Occipital lobe (tissue), 2 donors: ENCODE measurements around the gene CES3. TPM values are rescaled to one million over a fixed set of nuclear protein-coding genes. Genes with fewer than 3 reads are reported as not detected.

ENCODE experiments used
- DNase-seq: peaks from one replicate; lab custom pipeline; 2025; lab: John Stamatoyannopoulos, UW
- total RNA-seq: library from RNA; depleted of rRNA; stranded (reverse); fragments of >200 nt; gene quantifications from one replicate; pipeline ENCODE4 v1.2.3, GENCODE V29; 2014

CES3 gene
- total RNA-seq, result 0.78 TPM

- DNase-seq, result no peak
Measured at GRCh38 chr16:66961065-66961744, at the start of gene CES3. Gene CES3 (plus strand): TSS chr16:66961266. CDS start chr16:66961308, 42 bp downstream.

GRCh38 chr16:66911801-66912200 is 49.3 kb upstream of the CES3 start:
- no peak for DNase-seq

GRCh38 chr16:66913081-66913480 is 48.0 kb upstream of the CES3 start:
- DNase-seq, result no peak

- no peak for DNase-seq
Measured at GRCh38 chr16:66913711-66914110, 47.4 kb upstream of the CES3 start.

- no peak for DNase-seq
Measured at GRCh38 chr16:66914541-66914940, 46.5 kb upstream of the CES3 start.

- no peak for DNase-seq
Measured at GRCh38 chr16:66915041-66915440, 46.0 kb upstream of the CES3 start.

GRCh38 chr16:66916518-66916917 is 44.5 kb upstream of the CES3 start:
- DNase-seq, result no peak

- DNase-seq, result no peak
Measured at GRCh38 chr16:66917741-66918140, 43.3 kb upstream of the CES3 start.

GRCh38 chr16:66918355-66918754 is 42.7 kb upstream of the CES3 start:
- DNase-seq, result no peak

GRCh38 chr16:66918803-66919568 is 42.1 kb upstream of the CES3 start, which contains the start of gene CDH16:
Gene CDH16 (minus strand): TSS chr16:66918885. CDS start chr16:66918065, 820 bp downstream.
- DNase-seq, result no peak

- no peak for DNase-seq
Measured at GRCh38 chr16:66919569-66920298, 41.3 kb upstream of the CES3 start.

GRCh38 chr16:66920299-66920590 is 40.8 kb upstream of the CES3 start:
- DNase-seq, result no peak

GRCh38 chr16:66920924-66921680 is 40.0 kb upstream of the CES3 start:
- DNase-seq, result no peak

- DNase-seq, result no peak
Measured at GRCh38 chr16:66921729-66922450, 39.2 kb upstream of the CES3 start.

GRCh38 chr16:66923247-66923731 is 37.8 kb upstream of the CES3 start:
- DNase-seq, result no peak

GRCh38 chr16:66923866-66924265 is 37.2 kb upstream of the CES3 start:
- no peak for DNase-seq

- no peak for DNase-seq
Measured at GRCh38 chr16:66924527-66925321, 36.3 kb upstream of the CES3 start.

- DNase-seq, result no peak
Measured at GRCh38 chr16:66925322-66925840, 35.7 kb upstream of the CES3 start, which contains the start of gene RRAD. Gene RRAD (minus strand): TSS chr16:66925535. CDS start chr16:66925179, 356 bp downstream.

GRCh38 chr16:66926171-66926947 is 34.7 kb upstream of the CES3 start:
- DNase-seq, result no peak
